Astrocyte of the spinal cord (primary cell): ENCODE data around the gene CGB3.
"Not testable (repeated sequence)": the region's sequence is repeated elsewhere in the genome, so short reads cannot be mapped to it uniquely, and the experiment has no call there.

Source experiments
- DNase-seq: peaks from one replicate; pipeline ENCODE4 v3.0.0; 2011; ENCODE audit warnings: low read depth, low spot score
- H3K4me3 ChIP-seq: 2 replicates; pipeline ENCODE4 v1.5.1; 2011; ENCODE audit warnings: low read depth, mild to moderate bottlenecking, low read length, moderate library complexity
- CTCF ChIP-seq: IDR thresholded peaks from 2 replicates; pipeline ENCODE4 v1.5.1; 2012; ENCODE audit warnings: low read depth, mild to moderate bottlenecking, low read length, inconsistent platforms
- in situ Hi-C: cut with HindIII; loops from 2 replicates; pipeline ENCODE4 v1.10.0; 2017; ENCODE audit warnings: low sequenced_read_pairs

Gene CGB3

GRCh38 chr19:49024233-49024632, at the start of gene CGB3:
CGB3 (minus strand) TSS chr19:49024333; CDS start chr19:49023971, 362 bp downstream.
- H3K4me3 ChIP-seq, in situ Hi-C loops, DNase-seq: not testable (repeated sequence)

- no peak for DNase-seq
- in situ Hi-C loops: no loop called here
- no peak overlapping the region for H3K4me3 ChIP-seq
- no peak for TF ChIP-seq CTCF
Observed at GRCh38 chr19:49071860-49072547, 47.9 kb upstream of the CGB3 start.

DNA sequence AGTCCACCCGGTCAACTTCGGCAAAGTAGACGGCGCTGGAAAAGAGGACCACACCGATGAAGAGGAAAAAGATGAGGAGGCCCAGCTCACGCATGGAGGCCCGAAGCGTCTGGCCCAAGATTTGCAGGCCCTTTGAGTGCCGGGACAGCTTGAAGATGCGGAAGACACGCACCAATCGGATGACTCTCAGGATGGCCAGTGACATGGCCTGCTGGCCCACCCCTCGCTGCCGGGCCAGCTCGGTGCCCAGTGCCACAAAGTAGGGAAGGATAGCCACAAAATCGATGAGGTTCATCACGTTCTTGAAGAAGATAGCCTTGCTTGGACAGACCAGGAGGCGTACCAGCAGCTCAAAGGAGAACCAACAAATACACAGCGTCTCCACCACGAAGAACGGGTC, 46.3 kb upstream of the CGB3 start:
- TF ChIP-seq CTCF: no peak
- H3K4me3 ChIP-seq: no peak overlapping the region
- in situ Hi-C loops: no loop called here
- no peak for DNase-seq

DNA sequence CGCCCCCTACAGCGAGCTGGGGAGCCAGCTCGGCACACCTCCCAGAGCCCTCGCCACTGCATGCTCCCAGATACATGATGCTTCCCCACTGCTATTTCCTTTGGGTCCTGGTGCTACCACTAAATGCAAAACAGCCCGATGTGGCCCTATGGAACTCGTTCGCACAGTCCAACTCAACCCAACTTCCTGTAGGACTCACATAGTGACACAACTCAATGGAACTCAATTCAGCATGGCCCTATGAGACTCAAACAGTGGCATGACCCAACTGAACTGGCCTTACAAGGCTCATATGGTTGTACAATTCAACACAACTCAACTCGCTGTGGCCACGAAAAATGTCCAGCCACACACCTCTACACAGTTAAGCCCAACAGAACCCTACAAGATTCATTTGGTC, 44.9 kb upstream of the CGB3 start:
- DNase-seq: no peak
- no peak for TF ChIP-seq CTCF
- H3K4me3 ChIP-seq: no peak overlapping the region
- in situ Hi-C loops: no loop called here

DNA sequence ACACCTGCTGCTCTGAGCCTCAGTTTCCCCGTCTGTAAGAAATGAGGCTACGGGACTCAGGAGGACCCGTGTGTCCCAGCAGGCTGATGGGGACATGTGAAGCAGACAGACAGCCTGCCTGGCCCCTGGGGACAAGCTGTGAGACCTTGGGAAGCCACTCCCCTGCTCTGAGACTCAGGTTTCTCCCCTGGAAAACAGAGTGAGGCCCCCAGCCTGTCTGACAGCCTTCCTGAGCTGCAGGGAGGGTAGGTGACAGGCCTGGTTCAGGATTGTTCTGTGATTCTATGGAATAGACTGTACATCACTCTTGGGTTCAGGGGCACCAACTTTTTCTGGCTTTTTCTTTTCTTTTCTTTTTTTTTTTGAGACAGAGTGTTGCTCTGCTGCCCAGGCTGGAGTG, 43.4 kb upstream of the CGB3 start:
- in situ Hi-C loops: no loop called here
- no peak for DNase-seq
- no peak overlapping the region for H3K4me3 ChIP-seq
- TF ChIP-seq CTCF: no peak

GRCh38 chr19:49065905-49066512, 41.9 kb upstream of the CGB3 start:
- DNase-seq: no peak
- no peak for TF ChIP-seq CTCF
- in situ Hi-C loops: no loop called here
- no peak overlapping the region for H3K4me3 ChIP-seq

- in situ Hi-C loops: no loop called here
- TF ChIP-seq CTCF: no peak
- no peak for DNase-seq
- H3K4me3 ChIP-seq: peak within 1 kb of the TSS; percentile 27
Observed at GRCh38 chr19:49064768-49065611, 40.9 kb upstream of the CGB3 start, which contains the start of gene NTF4. NTF4 (minus strand) TSS chr19:49064818; CDS start chr19:49061997, 2,821 bp downstream.
